H1 (cell line): ENCODE results near the gene FLNC. TPM values are rescaled to one million over a fixed set of nuclear protein-coding genes. Genes with fewer than 3 reads are reported as not detected.

Source experiments
- SIX5 ChIP-seq: IDR thresholded peaks from 2 replicates; pipeline ENCODE4 v1.6.1; 2011; ENCODE audit warnings: mild to moderate bottlenecking, low read depth, low read length
- TBP ChIP-seq: IDR thresholded peaks from 2 replicates; pipeline ENCODE4 v1.6.1; 2011; ENCODE audit warnings: low read depth, low read length, improper control_type of control experiment
- polyA plus RNA-seq, 7 experiments: library from polyadenylated mRNA; depleted of rRNA in 3 of 7; stranded (reverse) in 5 of 7; unstranded in 2 of 7; fragments of >200 nt in 5 of 7; fragments of 200-250 nt in 2 of 7; gene quantifications; 1 replicate in 5 of 7; 2 replicates in 1 of 7; 4 replicates in 1 of 7; pipeline versions ENCODE4 v1.2.1 to v1.2.3, GENCODE V29; 2011 to 2013; ENCODE audit warnings: missing spikeins in 2 of 7, mixed read lengths in 2 of 7
- total RNA-seq: library from RNA; stranded (reverse); fragmentation: NEBNext Ultra II Directional; extraction: Animal tissue kit (Norgen Biotek cat#: 25700); gene quantifications from 2 replicates; pipeline ENCODE4 v1.2.1, GENCODE V29; 2021

Gene FLNC
- total and polyA plus RNA-seq, 2 of the 8 experiments (the other 6 are each of a cell fraction or from before 2014, with no cell fraction given): 1.9 to 10.7 TPM

DNA sequence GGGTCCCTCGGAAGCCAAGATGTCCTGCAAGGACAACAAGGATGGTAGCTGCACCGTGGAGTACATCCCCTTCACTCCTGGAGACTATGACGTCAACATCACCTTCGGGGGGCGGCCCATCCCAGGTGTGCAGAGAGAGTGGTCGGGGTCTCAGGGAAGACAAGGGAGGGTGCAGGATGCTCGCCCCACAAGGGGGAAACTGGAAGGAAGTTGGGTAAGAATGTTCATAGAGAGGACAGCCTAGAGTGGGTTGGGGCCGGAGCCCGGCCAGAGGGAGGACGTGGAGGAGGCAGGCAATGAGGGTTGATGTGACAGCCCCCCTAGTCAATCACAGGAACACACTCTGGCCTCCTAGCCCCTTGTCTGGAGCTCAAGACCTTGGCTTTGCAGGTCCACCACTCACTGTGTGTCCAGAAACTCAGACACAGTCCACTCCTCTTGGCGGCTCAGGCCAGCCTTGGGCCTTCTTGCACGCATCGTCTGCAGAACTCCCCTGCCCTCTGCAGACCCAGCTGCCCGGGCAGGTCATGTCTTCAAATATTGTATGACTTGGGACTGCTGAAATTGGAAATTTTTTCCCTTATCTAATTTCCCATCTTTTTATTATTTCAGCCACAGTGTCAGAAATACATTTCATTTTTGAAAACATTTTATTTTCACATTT is 16.7 kb downstream of the FLNC start (continued):
- TF ChIP-seq TBP (no peak), SIX5 (no peak)
